HepG2 (cell line): ENCODE data around the gene METTL23. TPM values are rescaled to one million over a fixed set of nuclear protein-coding genes. Genes with fewer than 3 reads are reported as not detected.

ENCODE experiments used
- MIXL1 ChIP-seq: IDR thresholded peaks from 2 replicates; pipeline ENCODE4 v1.6.1; 2016
- SATB2 ChIP-seq: sonication (generic); formaldehyde crosslinking; IDR thresholded peaks from 2 replicates; pipeline ENCODE4 v1.5.0; 2020; ENCODE audit warnings: missing genetic modification reagents
- TRIM24 ChIP-seq: sonication (generic); formaldehyde crosslinking; IDR thresholded peaks from 2 replicates; pipeline ENCODE4 v1.8.0; 2022; ENCODE audit warnings: mild to moderate bottlenecking, missing genetic modification reagents
- ZNF335 ChIP-seq: sonication (generic); formaldehyde crosslinking; IDR thresholded peaks from 2 replicates; pipeline ENCODE4 v1.4.0; 2020; ENCODE audit warnings: missing genetic modification reagents
- ZNF501 ChIP-seq: sonication (generic); formaldehyde crosslinking; IDR thresholded peaks from 2 replicates; pipeline ENCODE4 v1.5.1; 2020; ENCODE audit warnings: mild to moderate bottlenecking, moderate library complexity, missing genetic modification reagents
- ZNF788 ChIP-seq: sonication (generic); formaldehyde crosslinking; IDR thresholded peaks from 2 replicates; pipeline ENCODE4 v1.5.0; 2020; ENCODE audit warnings: mild to moderate bottlenecking, missing genetic modification reagents, borderline replicate concordance
- polyA plus RNA-seq, 8 experiments: library from polyadenylated mRNA; depleted of rRNA in 3 of 8; stranded (reverse) in 7 of 8; unstranded in 1 of 8; fragments of >200 nt; fragmentation: Illumina TruSeq in 4 of 8; extraction: Trizol in 4 of 8; gene quantifications; 2 replicates each; pipeline versions ENCODE4 v1.2.1 to v1.2.3, GENCODE V29; 2011 to 2016; ENCODE audit warnings: low read depth in 4 of 8, missing spikeins in 1 of 8, mixed read lengths in 1 of 8; ENCODE audit not compliant: insufficient read depth in 1 of 8
- total RNA-seq, 5 experiments: library from RNA; depleted of rRNA; stranded (reverse); fragments of >200 nt; fragmentation: Illumina TruSeq; extraction: Trizol; gene quantifications; 2 replicates each; pipeline ENCODE4 v1.2.3, GENCODE V29; 2016; ENCODE audit warnings: low read depth in 1 of 5
- TF ChIP-seq, protein P1 (sequence below): sonication (generic); formaldehyde crosslinking; IDR thresholded peaks from 2 replicates; pipeline ENCODE4; 2020; ENCODE audit warnings: missing genetic modification reagents, mild to moderate bottlenecking, borderline replicate concordance
- TF ChIP-seq, protein P2 (sequence below): sonication (generic); formaldehyde crosslinking; IDR thresholded peaks from 2 replicates; pipeline ENCODE4 v1.4.0; 2020; ENCODE audit warnings: mild to moderate bottlenecking, missing genetic modification reagents
- TF ChIP-seq, protein P3 (sequence below): sonication (generic); formaldehyde crosslinking; IDR thresholded peaks from 2 replicates; pipeline ENCODE4 v1.4.0; 2020; ENCODE audit warnings: missing genetic modification reagents, borderline replicate concordance

METTL23 gene
- total and polyA plus RNA-seq, 2 of the 13 experiments (the other 11 are each of a cell fraction or from before 2014, with no cell fraction given) = 39.9 to 104 TPM

- TF ChIP-seq, protein P1, sequence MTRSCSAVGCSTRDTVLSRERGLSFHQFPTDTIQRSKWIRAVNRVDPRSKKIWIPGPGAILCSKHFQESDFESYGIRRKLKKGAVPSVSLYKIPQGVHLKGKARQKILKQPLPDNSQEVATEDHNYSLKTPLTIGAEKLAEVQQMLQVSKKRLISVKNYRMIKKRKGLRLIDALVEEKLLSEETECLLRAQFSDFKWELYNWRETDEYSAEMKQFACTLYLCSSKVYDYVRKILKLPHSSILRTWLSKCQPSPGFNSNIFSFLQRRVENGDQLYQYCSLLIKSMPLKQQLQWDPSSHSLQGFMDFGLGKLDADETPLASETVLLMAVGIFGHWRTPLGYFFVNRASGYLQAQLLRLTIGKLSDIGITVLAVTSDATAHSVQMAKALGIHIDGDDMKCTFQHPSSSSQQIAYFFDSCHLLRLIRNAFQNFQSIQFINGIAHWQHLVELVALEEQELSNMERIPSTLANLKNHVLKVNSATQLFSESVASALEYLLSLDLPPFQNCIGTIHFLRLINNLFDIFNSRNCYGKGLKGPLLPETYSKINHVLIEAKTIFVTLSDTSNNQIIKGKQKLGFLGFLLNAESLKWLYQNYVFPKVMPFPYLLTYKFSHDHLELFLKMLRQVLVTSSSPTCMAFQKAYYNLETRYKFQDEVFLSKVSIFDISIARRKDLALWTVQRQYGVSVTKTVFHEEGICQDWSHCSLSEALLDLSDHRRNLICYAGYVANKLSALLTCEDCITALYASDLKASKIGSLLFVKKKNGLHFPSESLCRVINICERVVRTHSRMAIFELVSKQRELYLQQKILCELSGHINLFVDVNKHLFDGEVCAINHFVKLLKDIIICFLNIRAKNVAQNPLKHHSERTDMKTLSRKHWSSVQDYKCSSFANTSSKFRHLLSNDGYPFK (CRISPR knock-in tag) = peak; percentile 17; the same call in 1 of the 2 replicates
- TF ChIP-seq ZNF501 (CRISPR knock-in tag) (0 out of 2 replicates have a peak, but pooled peaks have one; percentile 28), TRIM24 (CRISPR knock-in tag) (no peak), ZNF335 (CRISPR knock-in tag) (no peak), ZNF788 (peak; percentile 73; the same call in 1 of the 2 replicates), MIXL1 (CRISPR knock-in tag) (peak; percentile 60; the same call in 1 of the 2 replicates), SATB2 (CRISPR knock-in tag) (no peak)
- TF ChIP-seq, protein P2, sequence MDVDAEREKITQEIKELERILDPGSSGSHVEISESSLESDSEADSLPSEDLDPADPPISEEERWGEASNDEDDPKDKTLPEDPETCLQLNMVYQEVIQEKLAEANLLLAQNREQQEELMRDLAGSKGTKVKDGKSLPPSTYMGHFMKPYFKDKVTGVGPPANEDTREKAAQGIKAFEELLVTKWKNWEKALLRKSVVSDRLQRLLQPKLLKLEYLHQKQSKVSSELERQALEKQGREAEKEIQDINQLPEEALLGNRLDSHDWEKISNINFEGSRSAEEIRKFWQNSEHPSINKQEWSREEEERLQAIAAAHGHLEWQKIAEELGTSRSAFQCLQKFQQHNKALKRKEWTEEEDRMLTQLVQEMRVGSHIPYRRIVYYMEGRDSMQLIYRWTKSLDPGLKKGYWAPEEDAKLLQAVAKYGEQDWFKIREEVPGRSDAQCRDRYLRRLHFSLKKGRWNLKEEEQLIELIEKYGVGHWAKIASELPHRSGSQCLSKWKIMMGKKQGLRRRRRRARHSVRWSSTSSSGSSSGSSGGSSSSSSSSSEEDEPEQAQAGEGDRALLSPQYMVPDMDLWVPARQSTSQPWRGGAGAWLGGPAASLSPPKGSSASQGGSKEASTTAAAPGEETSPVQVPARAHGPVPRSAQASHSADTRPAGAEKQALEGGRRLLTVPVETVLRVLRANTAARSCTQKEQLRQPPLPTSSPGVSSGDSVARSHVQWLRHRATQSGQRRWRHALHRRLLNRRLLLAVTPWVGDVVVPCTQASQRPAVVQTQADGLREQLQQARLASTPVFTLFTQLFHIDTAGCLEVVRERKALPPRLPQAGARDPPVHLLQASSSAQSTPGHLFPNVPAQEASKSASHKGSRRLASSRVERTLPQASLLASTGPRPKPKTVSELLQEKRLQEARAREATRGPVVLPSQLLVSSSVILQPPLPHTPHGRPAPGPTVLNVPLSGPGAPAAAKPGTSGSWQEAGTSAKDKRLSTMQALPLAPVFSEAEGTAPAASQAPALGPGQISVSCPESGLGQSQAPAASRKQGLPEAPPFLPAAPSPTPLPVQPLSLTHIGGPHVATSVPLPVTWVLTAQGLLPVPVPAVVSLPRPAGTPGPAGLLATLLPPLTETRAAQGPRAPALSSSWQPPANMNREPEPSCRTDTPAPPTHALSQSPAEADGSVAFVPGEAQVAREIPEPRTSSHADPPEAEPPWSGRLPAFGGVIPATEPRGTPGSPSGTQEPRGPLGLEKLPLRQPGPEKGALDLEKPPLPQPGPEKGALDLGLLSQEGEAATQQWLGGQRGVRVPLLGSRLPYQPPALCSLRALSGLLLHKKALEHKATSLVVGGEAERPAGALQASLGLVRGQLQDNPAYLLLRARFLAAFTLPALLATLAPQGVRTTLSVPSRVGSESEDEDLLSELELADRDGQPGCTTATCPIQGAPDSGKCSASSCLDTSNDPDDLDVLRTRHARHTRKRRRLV (CRISPR knock-in tag) = no peak
- TF ChIP-seq, protein P3, sequence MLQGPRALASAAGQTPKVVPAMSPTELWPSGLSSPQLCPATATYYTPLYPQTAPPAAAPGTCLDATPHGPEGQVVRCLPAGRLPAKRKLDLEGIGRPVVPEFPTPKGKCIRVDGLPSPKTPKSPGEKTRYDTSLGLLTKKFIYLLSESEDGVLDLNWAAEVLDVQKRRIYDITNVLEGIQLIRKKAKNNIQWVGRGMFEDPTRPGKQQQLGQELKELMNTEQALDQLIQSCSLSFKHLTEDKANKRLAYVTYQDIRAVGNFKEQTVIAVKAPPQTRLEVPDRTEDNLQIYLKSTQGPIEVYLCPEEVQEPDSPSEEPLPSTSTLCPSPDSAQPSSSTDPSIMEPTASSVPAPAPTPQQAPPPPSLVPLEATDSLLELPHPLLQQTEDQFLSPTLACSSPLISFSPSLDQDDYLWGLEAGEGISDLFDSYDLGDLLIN (CRISPR knock-in tag) = no peak
Observed at GRCh38 chr17:76696763-76697701, 29.6 kb upstream of the METTL23 start (continued).
